ENCODE data around the gene UPK3BL2. TPM values are rescaled to one million over a fixed set of nuclear protein-coding genes. Genes with fewer than 3 reads are reported as not detected.

The UPK3BL2 gene, protein sequence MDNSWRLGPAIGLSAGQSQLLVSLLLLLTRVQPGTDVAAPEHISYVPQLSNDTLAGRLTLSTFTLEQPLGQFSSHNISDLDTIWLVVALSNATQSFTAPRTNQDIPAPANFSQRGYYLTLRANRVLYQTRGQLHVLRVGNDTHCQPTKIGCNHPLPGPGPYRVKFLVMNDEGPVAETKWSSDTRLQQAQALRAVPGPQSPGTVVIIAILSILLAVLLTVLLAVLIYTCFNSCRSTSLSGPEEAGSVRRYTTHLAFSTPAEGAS
- 0.60 and 2.3 TPM in 2 replicates for total RNA-seq

DNA sequence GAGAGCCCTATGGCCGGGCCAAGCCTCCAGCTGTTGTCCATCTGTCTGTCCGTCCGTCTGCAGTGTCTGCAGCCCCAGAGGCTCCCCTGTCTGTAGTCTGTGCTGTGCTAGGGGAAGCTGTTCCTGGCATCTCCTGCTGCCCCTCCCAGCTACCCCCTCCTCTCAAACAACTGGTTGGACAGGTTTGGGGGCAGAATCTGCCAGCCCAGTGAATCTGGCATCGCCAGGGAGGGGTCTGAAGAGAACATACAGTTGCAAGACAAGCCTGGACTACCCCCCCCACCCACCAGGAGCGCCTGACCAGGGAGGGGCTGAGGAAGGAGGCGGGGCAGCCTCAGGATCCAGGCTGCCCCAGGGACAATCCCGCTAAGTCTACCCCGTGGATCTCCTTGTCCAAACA lies at the start of gene UPK3BL2:
Gene UPK3BL2 (minus strand): TSS at position 101 of the 400 bp plus-strand sequence. CDS start 60 bp downstream, at position 41.

DNA sequence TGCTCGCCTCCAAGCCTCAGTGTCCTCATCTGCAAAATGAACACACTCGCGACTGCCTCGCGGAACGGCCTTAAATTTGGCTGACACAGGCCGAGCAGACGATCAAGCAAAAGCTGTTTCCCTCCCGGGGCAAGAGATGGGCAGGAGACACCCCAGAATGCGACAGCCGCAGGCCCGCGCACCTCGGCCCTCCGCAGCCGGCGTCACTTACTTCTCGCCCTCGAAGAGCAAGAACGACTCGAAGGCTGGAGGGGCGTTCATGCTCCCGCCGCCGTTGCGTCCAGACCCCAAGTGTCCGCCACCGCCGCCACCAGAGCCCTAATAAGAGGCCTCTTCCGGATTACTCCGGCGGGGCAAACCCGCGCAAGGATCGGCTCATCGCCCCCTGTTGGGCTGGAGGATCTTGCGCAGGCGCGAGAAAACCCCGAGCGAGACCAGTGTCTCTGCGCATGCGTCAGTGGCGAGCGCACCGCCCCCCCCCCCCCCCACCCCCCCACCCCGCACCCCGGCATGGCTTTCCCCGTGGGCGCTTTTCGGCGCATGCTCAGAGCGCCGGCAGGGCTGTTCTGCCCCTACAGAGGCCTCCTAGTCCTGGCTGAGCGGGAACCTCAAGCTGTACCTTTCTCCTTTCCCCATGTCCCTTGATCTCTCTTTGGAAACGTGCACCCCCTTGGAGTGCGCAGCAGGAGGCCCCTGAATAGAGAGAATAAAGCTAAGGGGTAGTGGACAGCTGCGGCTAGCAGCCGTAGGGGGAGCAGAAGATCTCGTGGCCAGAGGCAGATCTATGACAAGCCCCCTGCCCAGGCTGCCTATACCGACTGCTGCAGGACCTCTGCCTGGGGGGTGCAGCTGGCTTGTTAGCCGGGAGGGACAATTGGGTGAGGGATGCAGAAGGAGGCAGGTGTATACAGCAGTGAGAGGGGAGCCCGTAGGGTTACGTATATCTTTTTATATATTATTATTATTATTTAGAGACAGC lies 29.1 kb upstream of the UPK3BL2 start, which contains the start of gene POLR2J3:
Gene POLR2J3 (minus strand): TSS at position 323 of the 979 bp plus-strand sequence. CDS start 62 bp downstream, at position 261.

DNA sequence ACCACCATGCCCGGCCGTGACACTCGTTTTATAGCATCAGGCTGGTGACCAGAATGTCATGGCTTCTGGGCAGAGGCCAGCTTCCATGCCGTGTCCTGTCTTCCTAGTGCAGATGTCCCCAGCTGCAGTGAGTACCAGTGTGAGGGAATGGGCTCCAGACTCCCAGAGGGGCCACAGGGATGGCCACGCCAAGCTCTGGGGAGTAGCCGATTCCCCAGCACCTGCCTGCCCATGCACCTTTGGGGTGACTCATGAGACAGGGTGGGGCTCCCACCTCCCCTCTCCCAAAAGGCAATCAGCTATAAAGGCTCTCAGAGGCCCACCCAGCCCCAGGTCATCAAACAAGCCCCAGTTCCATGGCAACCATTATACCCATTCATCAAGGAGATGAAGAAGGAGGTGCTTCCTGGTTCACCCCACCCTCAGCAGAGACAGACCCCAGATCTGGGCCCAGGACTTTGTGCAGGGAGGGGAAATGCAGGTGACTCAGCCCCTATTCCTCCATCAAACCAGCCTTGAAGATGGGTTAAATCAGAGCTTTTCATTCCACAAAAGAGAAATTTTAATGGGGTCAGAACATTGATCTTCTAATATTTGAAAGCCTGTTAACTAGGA lies 7.4 kb upstream of the UPK3BL2 start, which contains the start of gene SPDYE2:
Gene SPDYE2 (plus strand): TSS at position 419 of the 615 bp plus-strand sequence. CDS start 2,030 bp downstream, outside the sequence.

GRCh38 chr7:102517550-102518147 lies 25.8 kb downstream of the UPK3BL2 start, which contains the start of gene RASA4B:
TSS of gene RASA4B (minus strand) at chr7:102517777. CDS start at chr7:102517710, 67 bp downstream.

Other genes with a start within 250 kb of the UPK3BL2 start
- not detected in 2 replicates for gene SPDYE6, start 187.3 kb downstream of the UPK3BL2 start, total RNA-seq
- gene PRKRIP1, start 147.3 kb downstream of the UPK3BL2 start, total RNA-seq: 11.6 and 12.1 TPM in 2 replicates
- gene ORAI2, start 110.1 kb downstream of the UPK3BL2 start, total RNA-seq: 64.6 and 67.6 TPM in 2 replicates
- gene ALKBH4, start 78.8 kb downstream of the UPK3BL2 start, total RNA-seq: 10.6 and 11.7 TPM in 2 replicates
- gene LRWD1, start 78.7 kb downstream of the UPK3BL2 start, total RNA-seq: 16.1 and 18.1 TPM in 2 replicates
- gene POLR2J, start 64.8 kb downstream of the UPK3BL2 start, total RNA-seq: 24.5 and 27.6 TPM in 2 replicates
- 1.1 and 3.8 TPM in 2 replicates for gene RASA4B, start 25.9 kb downstream of the UPK3BL2 start, total RNA-seq
- not detected in 2 replicates for gene SPDYE2, start 7.5 kb upstream of the UPK3BL2 start, total RNA-seq
- gene POLR2J3, start 28.9 kb upstream of the UPK3BL2 start, total RNA-seq: 18.0 and 45.6 TPM in 2 replicates
- 3.3 and 8.9 TPM in 2 replicates for gene RASA4, start 73.1 kb upstream of the UPK3BL2 start, total RNA-seq
- gene UPK3BL1, start 99.1 kb upstream of the UPK3BL2 start, total RNA-seq: 3.9 and 9.1 TPM in 2 replicates
- gene SPDYE2B, start 106.6 kb upstream of the UPK3BL2 start, total RNA-seq: not detected in 2 replicates
- gene POLR2J2, start 128.0 kb upstream of the UPK3BL2 start, total RNA-seq: 1.6 and 2.6 TPM in 2 replicates
- gene FAM185A, start 205.3 kb upstream of the UPK3BL2 start, total RNA-seq: 5.1 and 6.5 TPM in 2 replicates

Measured in dermis lymphatic vessel endothelial cell (primary cell).